GM10248 (cell line): ENCODE measurements around the gene MAP3K21.

Experiments used
- CTCF ChIA-PET: fragments of 300-600 bp; sonication (Branson Sonifier 250); formaldehyde crosslinking; extraction: SDS; loops from one replicate; lab custom pipeline; 2021; ENCODE audit warnings: antibody characterized with exemption; lab: Yijun Ruan, JAX
- POLR2A ChIA-PET: fragments of 350-650 bp; sonication (Branson Sonifier 250); formaldehyde crosslinking; extraction: SDS; loops from one replicate; lab custom pipeline; 2020; ENCODE audit warnings: antibody characterized with exemption; lab: Yijun Ruan, JAX
- DNase-seq: peaks from one replicate; pipeline ENCODE4 v3.0.0; 2012; ENCODE audit errors: extremely low spot score
- CTCF ChIP-seq: IDR thresholded peaks from 2 replicates; pipeline ENCODE4 v1.5.1; 2012; ENCODE audit warnings: mild to moderate bottlenecking, low read depth; ENCODE audit errors: extremely low read depth, missing control alignments, control extremely low read depth

The MAP3K21 gene

GRCh38 chr1:233360525-233361102, 33.1 kb downstream of the MAP3K21 start:
- CTCF ChIA-PET, result interaction anchor here (1.0 to 1.7 kb wide), 2 partner anchors 56 to 705 kb away, joined by 3 to 5 read pairs; no protein-coding TSS in a partner anchor
- POLR2A ChIA-PET, result no interaction called here
- no peak for TF ChIP-seq CTCF
- DNase-seq, result no peak

DNA sequence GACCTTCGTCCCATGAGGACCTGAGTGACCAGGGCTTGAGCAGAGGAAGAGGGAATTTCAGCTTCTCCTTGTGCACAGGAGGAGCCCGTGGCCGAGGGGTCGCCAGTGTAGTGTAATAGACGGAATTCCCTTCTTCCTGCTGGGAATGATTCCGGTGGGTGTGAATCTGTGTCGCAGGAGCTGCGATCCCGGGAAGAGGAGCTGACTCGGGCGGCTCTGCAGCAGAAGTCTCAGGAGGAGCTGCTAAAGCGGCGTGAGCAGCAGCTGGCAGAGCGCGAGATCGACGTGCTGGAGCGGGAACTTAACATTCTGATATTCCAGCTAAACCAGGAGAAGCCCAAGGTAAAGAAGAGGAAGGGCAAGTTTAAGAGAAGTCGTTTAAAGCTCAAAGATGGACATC, 34.4 kb downstream of the MAP3K21 start:
- POLR2A ChIA-PET, result interaction anchor here (0.6 kb wide), 1 partner anchor 705 kb away, joined by 3 read pairs; no protein-coding TSS in a partner anchor
- TF ChIP-seq CTCF, result no peak
- CTCF ChIA-PET, result interaction anchor here (0.9 to 1.7 kb wide), 7 partner anchors 10 to 948 kb away, joined by 3 to 6 read pairs (median 4); no protein-coding TSS in a partner anchor
- DNase-seq, result no peak

DNA sequence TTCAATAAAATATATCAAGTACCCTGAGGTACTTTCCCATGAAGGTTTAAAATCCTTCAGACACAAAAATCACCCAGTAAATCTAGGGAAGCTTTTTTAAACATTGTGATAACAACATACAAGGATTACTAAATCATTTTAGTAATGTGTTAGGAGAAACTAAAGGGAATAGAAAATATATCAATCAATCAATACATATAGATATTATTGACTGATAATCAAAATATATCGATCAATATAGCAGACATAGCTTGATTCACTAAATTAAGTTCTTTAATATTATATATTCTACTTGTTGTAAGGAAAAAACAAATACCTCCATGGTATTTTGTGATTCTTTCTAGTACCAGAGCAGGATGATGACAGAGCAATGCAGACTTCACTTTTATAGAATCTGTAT, 35.2 kb downstream of the MAP3K21 start:
- CTCF ChIA-PET, result interaction anchor here (0.9 to 2.6 kb wide), 7 partner anchors 11 to 947 kb away, joined by 3 to 9 read pairs (median 4); no protein-coding TSS in a partner anchor
- POLR2A ChIA-PET, result no interaction called here

DNA sequence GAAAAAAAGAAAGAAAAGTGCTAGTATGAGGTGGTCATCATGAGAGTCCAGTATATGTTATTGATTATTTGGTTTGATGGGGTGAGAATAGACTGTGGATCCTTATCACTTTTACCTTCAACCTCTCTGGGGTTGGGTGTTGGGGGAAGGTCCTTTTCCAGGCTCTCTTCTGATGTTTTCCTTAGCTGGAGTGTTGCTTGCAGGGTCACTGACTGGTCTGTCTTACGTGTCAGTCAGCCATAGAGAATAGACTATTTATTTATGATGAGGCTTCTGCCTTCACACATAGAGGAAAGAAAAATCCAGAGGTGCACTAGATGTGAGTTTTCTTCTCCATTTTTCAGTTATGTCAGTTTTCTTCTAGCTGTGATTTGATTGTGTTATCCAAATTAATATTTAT, 36.5 kb downstream of the MAP3K21 start:
- POLR2A ChIA-PET, result no interaction called here
- CTCF ChIA-PET, result interaction anchor here (0.8 to 2.6 kb wide), 6 partner anchors 9 to 427 kb away, joined by 4 to 9 read pairs (median 5); no protein-coding TSS in a partner anchor
- no peak for TF ChIP-seq CTCF
- DNase-seq, result no peak

More for the DNA sequence above, 35.2 kb downstream of the MAP3K21 start:
- no peak for DNase-seq
- no peak for TF ChIP-seq CTCF

DNA sequence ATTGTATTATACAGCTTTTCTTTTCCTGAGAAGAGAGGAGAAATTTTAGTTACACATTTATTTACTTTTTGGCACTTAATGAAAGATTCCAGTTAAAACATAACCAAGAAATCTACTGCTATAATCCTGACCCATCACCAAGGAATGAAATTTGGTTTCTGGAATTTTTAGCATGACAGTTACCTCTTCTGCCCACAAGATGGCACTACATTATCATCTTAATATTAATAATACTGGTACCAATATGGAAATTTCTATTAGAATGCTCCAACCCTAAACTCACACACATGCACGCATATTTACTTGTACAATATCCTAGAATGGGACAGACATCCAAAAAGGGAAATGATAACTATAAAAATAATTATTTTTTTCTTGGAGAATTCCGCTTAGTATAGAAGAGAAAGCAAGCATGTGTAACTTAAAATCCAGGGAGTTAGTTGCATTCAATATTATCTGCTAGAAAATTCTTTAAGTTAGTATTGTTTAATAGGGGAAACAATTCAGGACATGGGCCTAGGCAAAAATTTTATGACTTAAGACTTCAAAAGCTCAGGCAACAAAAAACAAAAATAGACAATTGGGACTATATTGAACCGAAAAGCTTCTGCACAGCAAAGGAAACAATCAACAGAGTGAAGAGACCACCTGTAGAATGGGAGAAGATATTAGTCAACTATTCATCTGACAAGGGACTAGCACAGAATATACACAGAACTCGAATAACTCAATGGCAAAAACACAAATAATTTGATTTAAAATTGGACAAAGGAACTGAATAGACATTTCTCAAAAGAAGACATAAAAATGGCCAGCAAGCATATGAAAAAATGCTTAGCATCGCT, 37.4 kb downstream of the MAP3K21 start:
- peak; percentile 54 for TF ChIP-seq CTCF
- peak; percentile 19 for DNase-seq
- CTCF ChIA-PET, result interaction anchor here (0.7 to 2.6 kb wide), 11 partner anchors 9 to 426 kb away, joined by 3 to 9 read pairs (median 4); no protein-coding TSS in a partner anchor
- POLR2A ChIA-PET, result no interaction called here

GRCh38 chr1:233366575-233366974, 39.1 kb downstream of the MAP3K21 start:
- DNase-seq, result no peak
- ChIA-PET POLR2A (no interaction called here), CTCF (interaction anchor here (1.1 to 1.7 kb wide), 4 partner anchors 18 to 699 kb away, joined by 3 to 8 read pairs (median 3); no protein-coding TSS in a partner anchor)
- TF ChIP-seq CTCF, result no peak
